Activated B cell treated with CpG ODN at 0.5 μM for 24 hours (primary cell): Measurements from ENCODE around the gene PTPN14. TPM values are rescaled to one million over a fixed set of nuclear protein-coding genes. Genes with fewer than 3 reads are reported as not detected.

ENCODE experiments used
- ATAC-seq: fragments of 200-7000 bp; cut with Tn5 transposase; one replicate; pipeline ENCODE4 v1.10.0; 2021; ENCODE audit warnings: low read depth, mild to moderate bottlenecking, moderate library complexity
- CTCF ChIA-PET: fragments of 350-600 bp; sonication (Branson Sonifier 250); formaldehyde crosslinking; loops from one replicate; lab custom pipeline; 2021; ENCODE audit warnings: antibody characterized with exemption; lab: Charles Lee
- POLR2A ChIA-PET: fragments of 350-600 bp; sonication (Branson Sonifier 250); formaldehyde crosslinking; loops from one replicate; lab custom pipeline; 2021; ENCODE audit warnings: antibody characterized with exemption; lab: Charles Lee
- DNase-seq: peaks from one replicate; pipeline ENCODE4 v3.0.0; 2022
- H3K27ac Mint-ChIP-seq: one replicate; pipeline ENCODE4 v1.8.0; 2020; ENCODE audit warnings: mixed read lengths
- H3K27me3 Mint-ChIP-seq: one replicate; pipeline ENCODE4 v1.8.0; 2021; ENCODE audit warnings: mixed read lengths
- H3K36me3 Mint-ChIP-seq: one replicate; pipeline ENCODE4 v1.8.0; 2021; ENCODE audit warnings: low read depth, mixed read lengths
- H3K4me1 Mint-ChIP-seq: one replicate; pipeline ENCODE4 v1.8.0; 2021; ENCODE audit warnings: mixed read lengths
- H3K4me3 Mint-ChIP-seq: one replicate; pipeline ENCODE4 v1.8.0; 2020; ENCODE audit warnings: mild to moderate bottlenecking, mixed read lengths
- H3K9me3 Mint-ChIP-seq: one replicate; pipeline ENCODE4 v1.8.0; 2020; ENCODE audit warnings: mixed read lengths
- intact Hi-C: fragments of 100-400 bp; cut with micrococcal nuclease; formaldehyde crosslinking; loops from one replicate; pipeline ENCODE4 v1.15.1; 2024
- total RNA-seq: library from RNA; stranded (reverse); gene quantifications from 2 replicates; pipeline ENCODE4 v1.2.3, GENCODE V29; 2022
- TF ChIP-seq, protein P1 (sequence below): fragments of 200-600 bp; IDR thresholded peaks from one replicate; pipeline ENCODE4 v1.8.0; 2022; ENCODE audit warnings: antibody characterized with exemption, mild to moderate bottlenecking

PTPN14 gene
- total RNA-seq, 1 donor from 2014 or later, result not detected

DNA sequence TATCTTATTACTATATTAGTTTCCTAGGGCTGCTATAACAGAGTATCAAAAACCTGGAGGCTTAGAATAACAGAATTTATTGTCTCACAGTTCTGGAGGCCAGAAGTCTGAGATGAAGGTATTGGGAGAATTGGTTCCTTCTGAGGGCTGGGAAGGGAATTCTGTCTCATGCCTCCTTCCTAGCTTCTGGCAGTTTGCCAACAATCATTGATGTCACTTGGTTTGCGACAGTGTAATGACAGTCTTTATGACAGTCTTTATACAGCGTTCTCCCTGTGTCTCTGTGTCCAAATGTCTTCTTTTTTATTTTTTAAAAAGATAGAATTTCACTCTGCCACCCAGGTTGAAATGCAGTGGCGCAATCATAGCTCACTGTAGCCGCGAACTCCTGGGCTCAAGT lies 35.8 kb upstream of the PTPN14 start:
- no peaks in the 10 kb centered on the region for H3K36me3 Mint-ChIP-seq
- intact Hi-C loops, result loop anchor here (5.0 kb wide), 1 partner anchor 325 kb away; no protein-coding TSS in a partner anchor
- H3K9me3 Mint-ChIP-seq, result no peaks in the 10 kb centered on the region
- H3K4me1 Mint-ChIP-seq, result no peaks in the 10 kb centered on the region
- TF ChIP-seq, protein P1, sequence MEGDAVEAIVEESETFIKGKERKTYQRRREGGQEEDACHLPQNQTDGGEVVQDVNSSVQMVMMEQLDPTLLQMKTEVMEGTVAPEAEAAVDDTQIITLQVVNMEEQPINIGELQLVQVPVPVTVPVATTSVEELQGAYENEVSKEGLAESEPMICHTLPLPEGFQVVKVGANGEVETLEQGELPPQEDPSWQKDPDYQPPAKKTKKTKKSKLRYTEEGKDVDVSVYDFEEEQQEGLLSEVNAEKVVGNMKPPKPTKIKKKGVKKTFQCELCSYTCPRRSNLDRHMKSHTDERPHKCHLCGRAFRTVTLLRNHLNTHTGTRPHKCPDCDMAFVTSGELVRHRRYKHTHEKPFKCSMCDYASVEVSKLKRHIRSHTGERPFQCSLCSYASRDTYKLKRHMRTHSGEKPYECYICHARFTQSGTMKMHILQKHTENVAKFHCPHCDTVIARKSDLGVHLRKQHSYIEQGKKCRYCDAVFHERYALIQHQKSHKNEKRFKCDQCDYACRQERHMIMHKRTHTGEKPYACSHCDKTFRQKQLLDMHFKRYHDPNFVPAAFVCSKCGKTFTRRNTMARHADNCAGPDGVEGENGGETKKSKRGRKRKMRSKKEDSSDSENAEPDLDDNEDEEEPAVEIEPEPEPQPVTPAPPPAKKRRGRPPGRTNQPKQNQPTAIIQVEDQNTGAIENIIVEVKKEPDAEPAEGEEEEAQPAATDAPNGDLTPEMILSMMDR, result no peak
- H3K27ac Mint-ChIP-seq, result no peak overlapping the region
- no peak for ATAC-seq
- ChIA-PET CTCF (no interaction called here), POLR2A (no interaction called here)
- peaks cover 16% of the 10 kb centered on the region for H3K27me3 Mint-ChIP-seq
- DNase-seq, result no peak
- H3K4me3 Mint-ChIP-seq, result no peak overlapping the region

DNA sequence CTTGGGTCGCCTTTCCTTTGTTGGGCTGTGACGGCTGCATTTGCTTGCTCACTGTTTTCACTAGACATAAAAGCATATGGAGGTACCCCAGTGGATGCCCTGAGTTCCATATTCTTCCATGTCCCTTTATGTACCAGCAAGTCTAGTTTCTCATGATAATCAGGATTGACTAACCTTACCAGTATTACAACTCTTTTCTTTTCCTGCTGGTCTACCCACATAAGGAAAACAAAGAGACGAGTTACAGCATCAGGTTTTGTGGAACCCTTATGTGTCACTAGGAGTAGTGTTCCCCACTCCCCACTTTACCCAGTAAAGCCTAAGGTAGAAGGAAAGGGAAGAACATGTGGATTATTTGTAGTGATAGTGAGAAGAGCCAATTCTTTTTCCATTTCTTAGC lies 35.2 kb upstream of the PTPN14 start:
- CTCF ChIA-PET, result no interaction called here
- intact Hi-C loops, result loop anchor here (5.0 kb wide), 1 partner anchor 324 kb away; no protein-coding TSS in a partner anchor

DNA sequence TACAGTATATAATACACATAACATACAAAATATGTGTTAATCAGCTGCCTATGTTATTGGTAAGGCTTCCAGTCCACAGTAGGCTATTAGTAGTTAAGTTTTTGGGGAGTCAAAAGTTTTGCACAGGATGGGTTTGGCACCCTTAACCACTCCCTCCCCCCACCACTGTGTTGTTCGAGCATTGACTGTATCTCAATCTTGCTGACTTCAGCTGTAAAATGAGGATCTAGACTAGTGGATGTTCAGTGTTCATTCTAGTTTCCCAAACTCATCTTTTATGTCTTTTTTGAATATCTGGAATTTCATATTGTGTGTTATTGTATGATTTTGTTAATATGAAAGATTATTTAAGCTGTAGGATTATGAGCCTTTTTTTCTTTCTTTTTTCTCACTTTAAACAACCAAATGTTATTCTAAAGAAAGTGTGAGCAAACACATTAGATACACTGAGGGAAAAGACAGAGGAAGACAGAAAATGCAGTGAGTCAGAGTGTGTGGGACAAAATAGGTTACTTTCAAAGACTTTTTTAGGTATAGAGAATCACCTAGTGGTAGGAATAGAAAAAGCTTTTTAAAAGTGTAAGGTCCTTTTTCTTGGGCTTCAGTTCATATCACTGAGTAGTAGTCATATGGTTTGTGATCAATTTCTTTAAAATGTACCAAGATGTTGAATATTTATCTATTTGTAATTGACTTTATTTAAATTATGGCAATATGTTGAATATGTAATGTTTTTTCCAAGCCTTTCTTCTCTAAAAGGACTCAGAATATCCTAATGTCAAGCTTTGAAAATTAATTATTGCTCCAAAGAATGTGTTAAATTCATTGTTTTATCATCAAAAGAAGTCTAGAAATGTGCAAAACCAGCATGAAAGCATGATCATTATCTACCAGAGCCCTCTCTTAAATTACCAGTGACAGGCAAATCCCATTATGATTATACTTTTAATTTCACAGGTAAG lies 33.7 kb upstream of the PTPN14 start:
- Mint-ChIP-seq H3K27me3 (peaks cover 11% of the 10 kb centered on the region), H3K36me3 (no peaks in the 10 kb centered on the region), H3K27ac (no peak overlapping the region), H3K4me1 (no peaks in the 10 kb centered on the region), H3K4me3 (no peak overlapping the region), H3K9me3 (no peaks in the 10 kb centered on the region)
- DNase-seq (no peak), ATAC-seq (no peak)
- ChIA-PET POLR2A (interaction anchor here (0.5 kb wide), 1 partner anchor 41 kb away, joined by 3 read pairs; no protein-coding TSS in a partner anchor), CTCF (interaction anchor here (0.7 to 3.2 kb wide), 3 partner anchors 253 to 256 kb away, joined by 4 to 23 read pairs (median 4); no protein-coding TSS in a partner anchor)
- TF ChIP-seq, protein P1, result no peak
- intact Hi-C loops, result loop anchor here (2.0 to 5.0 kb wide), 2 partner anchors 252 to 323 kb away; no protein-coding TSS in a partner anchor

More for the DNA sequence above, 35.2 kb upstream of the PTPN14 start:
- H3K9me3 Mint-ChIP-seq, result no peaks in the 10 kb centered on the region
- no peaks in the 10 kb centered on the region for H3K36me3 Mint-ChIP-seq
- H3K27me3 Mint-ChIP-seq, result peaks cover 17% of the 10 kb centered on the region
- no peaks in the 10 kb centered on the region for H3K4me1 Mint-ChIP-seq
- POLR2A ChIA-PET, result no interaction called here
- TF ChIP-seq, protein P1, result no peak
- H3K4me3 Mint-ChIP-seq, result no peak overlapping the region
- no peak overlapping the region for H3K27ac Mint-ChIP-seq
- DNase-seq, result no peak
- ATAC-seq, result no peak

DNA sequence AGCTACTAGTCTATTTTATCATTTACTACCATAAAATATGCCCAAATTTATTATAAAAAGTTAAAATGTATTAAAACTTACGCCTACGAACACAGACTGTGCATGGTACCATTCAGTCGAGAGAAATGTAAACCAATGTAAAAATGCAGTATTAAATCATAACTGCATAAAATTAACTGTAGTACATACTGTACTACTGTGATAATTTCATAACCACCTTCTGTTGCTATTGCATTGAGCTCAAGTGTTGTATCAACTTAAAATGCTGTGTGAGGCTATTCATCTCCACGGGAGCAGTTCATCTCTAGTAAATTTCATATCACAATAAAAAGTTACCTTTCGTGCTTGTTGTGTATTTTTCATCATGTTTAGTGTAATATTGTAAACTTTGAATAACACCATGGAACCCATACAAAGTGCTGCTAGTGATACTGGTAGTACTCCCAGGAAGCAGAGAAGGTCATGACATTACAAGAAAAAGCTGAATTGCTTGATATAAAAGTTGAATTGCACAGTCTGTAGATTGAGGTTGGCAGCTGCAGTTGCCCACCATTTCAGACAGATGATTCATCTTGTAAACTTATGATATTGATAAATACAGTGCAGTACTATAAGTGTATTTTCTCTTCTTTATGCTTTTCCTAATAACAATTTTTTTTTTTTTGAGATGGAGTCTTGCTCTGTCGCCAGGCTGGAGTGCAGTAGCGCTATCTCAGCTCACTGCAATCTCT lies 32.6 kb upstream of the PTPN14 start:
- ChIA-PET POLR2A (no interaction called here), CTCF (interaction anchor here (1.6 to 3.2 kb wide), 2 partner anchors 252 to 255 kb away, joined by 4 to 23 read pairs; no protein-coding TSS in a partner anchor)
- TF ChIP-seq, protein P1, result no peak
- Mint-ChIP-seq H3K4me1 (peaks cover 3% of the 10 kb centered on the region), H3K27ac (no peak overlapping the region), H3K27me3 (peaks cover 8% of the 10 kb centered on the region), H3K4me3 (no peak overlapping the region), H3K36me3 (no peaks in the 10 kb centered on the region), H3K9me3 (no peaks in the 10 kb centered on the region)
- ATAC-seq, result no peak
- no peak for DNase-seq
- intact Hi-C loops, result loop anchor here (2.0 kb wide), 1 partner anchor 251 kb away; no protein-coding TSS in a partner anchor
